Mesothelial cell of epicardium (in vitro differentiated cells): ENCODE measurements around the gene NBPF1. TPM values are rescaled to one million over a fixed set of nuclear protein-coding genes. Genes with fewer than 3 reads are reported as not detected.
A peak's percentile ranks its signal among the peaks of the same experiment; 100 is the strongest.
"Not testable (repeated sequence)": the region's sequence is repeated elsewhere in the genome, so short reads cannot be mapped to it uniquely, and the experiment has no call there.

Experiments
- DNase-seq, 2 experiments: peaks; one replicate each; pipeline ENCODE4 v3.0.0; 2021; ENCODE audit warnings: low spot score in 2 of 2; ENCODE audit not compliant: unreplicated experiment in 2 of 2
- H3K27ac Mint-ChIP-seq: 2 replicates; pipeline ENCODE4 v1.8.0; 2021; ENCODE audit warnings: mixed read lengths
- H3K27me3 Mint-ChIP-seq: 2 replicates; pipeline ENCODE4 v1.8.0; 2021; ENCODE audit warnings: low read depth, mixed read lengths
- H3K36me3 Mint-ChIP-seq: 2 replicates; pipeline ENCODE4 v1.8.0; 2021; ENCODE audit warnings: mixed read lengths
- H3K4me1 Mint-ChIP-seq: 2 replicates; pipeline ENCODE4 v1.8.0; 2021; ENCODE audit warnings: mixed read lengths
- H3K4me3 Mint-ChIP-seq: 2 replicates; pipeline ENCODE4 v1.8.0; 2021; ENCODE audit warnings: mild to moderate bottlenecking, moderate library complexity, mixed read lengths
- H3K9me3 Mint-ChIP-seq: 2 replicates; pipeline ENCODE4 v1.8.0; 2021; ENCODE audit warnings: mixed read lengths
- CTCF ChIP-seq: fragments of 200-600 bp; sonication (generic); IDR thresholded peaks from one replicate; pipeline ENCODE4 v1.5.0; 2021; ENCODE audit warnings: antibody characterized with exemption; ENCODE audit not compliant: unreplicated experiment
- total RNA-seq: library from RNA; stranded (reverse); gene quantifications from 3 replicates; pipeline ENCODE4 v1.2.1, GENCODE V29; 2021

Gene NBPF1
- total RNA-seq, 1 donor from 2014 or later = 86.3 TPM

- DNase-seq = no peak
- H3K4me3 Mint-ChIP-seq = peak overlapping the region; percentile 74
- H3K27ac Mint-ChIP-seq = peak overlapping the region; percentile 26
- H3K27me3 Mint-ChIP-seq = peaks cover 77% of the 10 kb centered on the region
- H3K36me3 Mint-ChIP-seq = no peaks in the 10 kb centered on the region
- H3K9me3 Mint-ChIP-seq = no peaks in the 10 kb centered on the region
- no peak for TF ChIP-seq CTCF
- H3K4me1 Mint-ChIP-seq = peaks cover 21% of the 10 kb centered on the region
Measured at GRCh38 chr1:16521288-16521583, 92.1 kb downstream of the NBPF1 start.

GRCh38 chr1:16520435-16521287 lies 92.7 kb downstream of the NBPF1 start:
- not testable (repeated sequence) for DNase-seq, H3K9me3 Mint-ChIP-seq, H3K36me3 Mint-ChIP-seq
- peaks cover 73% of the 10 kb centered on the region for H3K27me3 Mint-ChIP-seq
- H3K4me3 Mint-ChIP-seq = peak overlapping the region; percentile 74
- H3K4me1 Mint-ChIP-seq = peaks cover 21% of the 10 kb centered on the region
- peak overlapping the region; percentile 26 for H3K27ac Mint-ChIP-seq

GRCh38 chr1:16519255-16519951 lies 94.0 kb downstream of the NBPF1 start:
- H3K36me3 Mint-ChIP-seq, H3K9me3 Mint-ChIP-seq, DNase-seq: not testable (repeated sequence)
- Mint-ChIP-seq H3K4me1 (peaks cover 21% of the 10 kb centered on the region), H3K27ac (peak overlapping the region; percentile 52), H3K27me3 (peaks cover 63% of the 10 kb centered on the region), H3K4me3 (peak overlapping the region; percentile 16)

GRCh38 chr1:16518913-16519254 lies 94.5 kb downstream of the NBPF1 start:
- not testable (repeated sequence) for H3K27ac Mint-ChIP-seq, H3K4me3 Mint-ChIP-seq, H3K9me3 Mint-ChIP-seq, DNase-seq, H3K36me3 Mint-ChIP-seq
- Mint-ChIP-seq H3K4me1 (peaks cover 21% of the 10 kb centered on the region), H3K27me3 (peaks cover 57% of the 10 kb centered on the region)

GRCh38 chr1:16516694-16517410 lies 96.5 kb downstream of the NBPF1 start:
- not testable (repeated sequence) for H3K4me3 Mint-ChIP-seq, DNase-seq, H3K36me3 Mint-ChIP-seq, H3K9me3 Mint-ChIP-seq, H3K27ac Mint-ChIP-seq
- Mint-ChIP-seq H3K4me1 (peaks cover 21% of the 10 kb centered on the region), H3K27me3 (peaks cover 43% of the 10 kb centered on the region)

- not testable (repeated sequence) for H3K9me3 Mint-ChIP-seq, H3K4me3 Mint-ChIP-seq, H3K27ac Mint-ChIP-seq, H3K36me3 Mint-ChIP-seq, H3K4me1 Mint-ChIP-seq
- peak; percentile 45 to 84 for DNase-seq
- peaks cover 19% of the 10 kb centered on the region for H3K27me3 Mint-ChIP-seq
Measured at GRCh38 chr1:16514107-16515055, 99.0 kb downstream of the NBPF1 start, which contains the start of gene RNU1-1. RNU1-1 (minus strand) TSS chr1:16514285.

GRCh38 chr1:16513412-16514106 lies 99.8 kb downstream of the NBPF1 start:
- H3K27me3 Mint-ChIP-seq = peaks cover 13% of the 10 kb centered on the region
- H3K36me3 Mint-ChIP-seq, H3K4me1 Mint-ChIP-seq, H3K4me3 Mint-ChIP-seq, H3K27ac Mint-ChIP-seq, H3K9me3 Mint-ChIP-seq: not testable (repeated sequence)
- peak in 1 of 2 experiments; percentile 75 for DNase-seq

GRCh38 chr1:16512624-16513411 lies 100.5 kb downstream of the NBPF1 start:
- not testable (repeated sequence) for H3K4me3 Mint-ChIP-seq, H3K27me3 Mint-ChIP-seq, H3K9me3 Mint-ChIP-seq, H3K27ac Mint-ChIP-seq, H3K36me3 Mint-ChIP-seq, H3K4me1 Mint-ChIP-seq
- DNase-seq = peak in 1 of 2 experiments; percentile 50
